Fibroblast of pulmonary artery (primary cell): ENCODE results near the gene HOXA4.

ENCODE experiments used
- DNase-seq: peaks from one replicate; pipeline ENCODE4 v3.0.0-alpha.2; 2010; ENCODE audit warnings: low read depth
- H3K4me3 ChIP-seq: replicated peaks from 2 replicates; pipeline ENCODE4 v1.5.1; 2011; ENCODE audit warnings: low read depth, mild to moderate bottlenecking, control low read depth, low read length, moderate library complexity
- TF ChIP-seq, protein P1 (sequence below): IDR thresholded peaks from 2 replicates; pipeline ENCODE4 v1.5.1; 2011; ENCODE audit warnings: mild to moderate bottlenecking, control low read depth, low read length, inconsistent platforms; ENCODE audit errors: missing control alignments

The HOXA4 gene

GRCh38 chr7:27098578-27099451, 31.7 kb downstream of the HOXA4 start:
- TF ChIP-seq, protein P1, sequence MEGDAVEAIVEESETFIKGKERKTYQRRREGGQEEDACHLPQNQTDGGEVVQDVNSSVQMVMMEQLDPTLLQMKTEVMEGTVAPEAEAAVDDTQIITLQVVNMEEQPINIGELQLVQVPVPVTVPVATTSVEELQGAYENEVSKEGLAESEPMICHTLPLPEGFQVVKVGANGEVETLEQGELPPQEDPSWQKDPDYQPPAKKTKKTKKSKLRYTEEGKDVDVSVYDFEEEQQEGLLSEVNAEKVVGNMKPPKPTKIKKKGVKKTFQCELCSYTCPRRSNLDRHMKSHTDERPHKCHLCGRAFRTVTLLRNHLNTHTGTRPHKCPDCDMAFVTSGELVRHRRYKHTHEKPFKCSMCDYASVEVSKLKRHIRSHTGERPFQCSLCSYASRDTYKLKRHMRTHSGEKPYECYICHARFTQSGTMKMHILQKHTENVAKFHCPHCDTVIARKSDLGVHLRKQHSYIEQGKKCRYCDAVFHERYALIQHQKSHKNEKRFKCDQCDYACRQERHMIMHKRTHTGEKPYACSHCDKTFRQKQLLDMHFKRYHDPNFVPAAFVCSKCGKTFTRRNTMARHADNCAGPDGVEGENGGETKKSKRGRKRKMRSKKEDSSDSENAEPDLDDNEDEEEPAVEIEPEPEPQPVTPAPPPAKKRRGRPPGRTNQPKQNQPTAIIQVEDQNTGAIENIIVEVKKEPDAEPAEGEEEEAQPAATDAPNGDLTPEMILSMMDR: no peak
- peak overlapping the region; percentile 55 for H3K4me3 ChIP-seq
- no peak for DNase-seq

DNA sequence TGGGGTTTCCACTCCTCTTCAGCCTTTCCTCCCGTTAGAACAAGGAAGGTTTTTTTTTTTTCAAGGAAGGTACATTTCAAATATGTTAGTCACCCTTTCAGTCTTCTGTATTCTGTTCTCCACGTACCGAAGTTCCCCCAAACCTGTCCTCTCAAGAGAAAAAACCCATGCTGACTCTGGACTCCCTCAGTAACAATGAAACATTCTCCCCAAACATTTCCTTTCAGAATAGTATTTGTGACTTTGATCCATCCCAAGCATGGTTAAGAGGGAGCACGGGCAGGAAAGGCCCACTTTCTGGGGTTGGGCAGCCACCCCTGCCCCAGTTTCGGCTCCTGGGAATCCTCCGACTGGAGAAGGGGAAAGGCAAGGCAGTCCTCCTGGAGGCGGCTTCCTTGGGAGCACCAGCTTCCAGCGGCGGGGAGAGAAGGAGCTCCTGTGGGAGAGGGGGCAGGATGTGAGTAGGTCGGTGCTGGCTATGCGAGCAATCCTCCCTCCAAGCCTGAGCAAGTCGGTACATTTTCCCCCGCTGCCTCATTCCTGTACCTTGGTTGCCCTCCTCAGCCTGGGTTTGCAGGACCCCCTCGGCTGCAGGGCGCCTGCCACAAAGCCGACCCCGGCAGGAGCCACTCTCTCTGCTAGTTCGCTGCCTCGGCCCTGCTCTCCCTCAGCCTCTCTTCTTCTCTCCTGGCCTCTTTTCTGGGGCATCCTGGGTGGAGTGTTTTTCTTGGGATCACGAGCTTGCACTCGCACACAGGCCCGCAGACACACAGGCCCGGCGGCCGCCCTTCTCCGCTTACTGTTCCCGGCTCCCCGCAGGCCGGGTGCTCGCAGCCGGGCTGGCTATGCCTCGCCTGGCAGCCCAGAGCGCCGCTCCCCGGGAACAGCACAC, 32.6 kb downstream of the HOXA4 start:
- DNase-seq: no peak
- TF ChIP-seq, protein P1: no peak
- peak overlapping the region; percentile 55 for H3K4me3 ChIP-seq

DNA sequence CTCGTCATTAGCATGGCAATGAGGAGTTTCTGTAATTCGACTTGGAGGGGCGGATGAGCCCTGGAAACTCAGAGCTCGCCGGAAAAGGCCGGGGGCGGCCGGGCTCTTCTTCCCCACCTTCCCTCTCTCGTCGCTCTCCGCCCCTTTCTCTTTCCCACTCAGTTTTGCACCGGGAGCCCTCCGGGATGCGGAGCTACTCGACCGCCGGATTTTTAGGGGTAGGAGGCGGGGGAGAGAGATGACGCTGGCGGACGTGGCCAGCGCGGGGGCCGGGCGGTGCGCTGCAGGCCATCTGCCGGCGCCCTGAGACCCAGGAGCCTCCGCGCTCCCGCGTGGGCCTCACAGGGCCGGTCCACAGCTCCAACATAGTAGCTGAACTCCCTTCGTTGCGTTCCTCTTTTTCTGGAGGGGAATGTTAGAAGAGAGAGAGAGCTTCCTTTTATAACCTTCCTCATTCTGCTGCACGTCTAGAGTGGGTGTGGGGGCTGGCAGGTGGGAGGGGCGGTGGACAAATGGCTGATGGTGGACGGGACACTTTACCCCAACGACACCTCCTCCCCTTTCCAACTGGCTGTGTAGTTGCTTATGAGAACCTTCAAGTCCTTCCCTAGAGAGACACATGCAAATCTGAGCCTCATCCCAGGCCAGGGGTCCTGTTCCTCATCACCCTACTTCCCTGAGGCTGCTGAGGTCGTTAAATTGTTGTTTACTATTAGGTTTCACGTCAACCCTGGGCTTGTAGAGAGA, 33.6 kb downstream of the HOXA4 start:
- no peak for DNase-seq
- TF ChIP-seq, protein P1: no peak
- peak overlapping the region; percentile 55 for H3K4me3 ChIP-seq

DNA sequence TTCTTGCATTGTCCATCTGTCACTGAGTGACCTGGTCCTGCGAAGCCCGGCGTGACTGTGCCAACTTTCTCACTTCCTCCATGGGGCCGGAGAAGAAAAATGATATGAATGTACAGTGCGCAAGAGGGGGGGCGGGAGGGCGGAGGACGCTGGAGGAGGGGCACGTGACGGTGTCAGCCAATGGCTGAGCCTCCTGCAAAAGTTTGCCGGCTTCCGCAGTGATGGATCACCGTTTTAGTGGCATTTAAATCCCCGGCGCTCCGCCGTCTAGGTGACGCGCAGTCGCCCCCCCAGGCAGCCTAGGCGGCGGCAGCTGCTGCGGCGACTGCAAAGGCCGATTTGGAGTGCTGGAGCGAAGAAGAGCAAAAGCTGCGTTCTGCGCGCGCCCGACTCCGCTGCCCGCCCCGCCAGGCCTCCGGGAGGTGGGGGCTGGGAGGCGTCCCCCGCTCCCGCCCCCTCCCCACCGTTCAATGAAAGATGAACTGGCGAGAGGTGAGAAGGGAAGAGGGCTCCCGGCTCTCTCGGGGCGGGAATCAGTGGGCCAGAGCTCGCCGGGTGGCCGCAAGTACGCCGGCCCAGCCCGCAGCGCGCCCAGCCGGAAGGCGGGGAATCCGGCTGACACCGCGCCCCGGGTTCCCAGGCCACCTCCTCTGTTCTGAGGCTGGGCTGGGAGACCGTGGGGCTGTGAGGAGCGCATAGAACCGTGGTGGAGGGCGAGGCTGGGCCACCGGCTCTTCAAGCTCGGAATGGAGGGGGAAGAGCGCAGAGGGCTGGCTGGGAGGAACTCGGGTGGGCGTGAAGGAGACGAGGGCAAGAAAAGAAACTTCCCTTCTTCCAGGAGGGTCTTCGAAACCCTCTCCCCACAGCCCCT, 34.4 kb downstream of the HOXA4 start, which contains the start of gene HOXA1:
TSS of gene HOXA1 (minus strand) at position 104 of the 871 bp plus-strand sequence. CDS start at position 16, 88 bp downstream.
- peak within 1 kb of the TSS; percentile 55 for H3K4me3 ChIP-seq
- TF ChIP-seq, protein P1: no peak
- peak; percentile 72 for DNase-seq

- no peak for DNase-seq
- TF ChIP-seq, protein P1: no peak
- H3K4me3 ChIP-seq: peak overlapping the region; percentile 41
These were observed 35.3 kb downstream of the HOXA4 start for GRCh38 chr7:27095050-27095896.
